Thyroid gland (tissue), 4 donors: ENCODE data around the gene NPC2.

Experiments used
- POLR2A ChIP-seq, 2 donors: fragments of 450-650 bp; IDR thresholded peaks; one replicate each; pipeline ENCODE4 v1.6.1; 2017; ENCODE audit warnings: antibody characterized with exemption in 2 of 2, mild to moderate bottlenecking in 2 of 2, moderate library complexity in 1 of 2
- TF ChIP-seq, protein P1 (sequence below), 6 experiments: fragments of 200-600 bp in 3 of 6; fragments of 450-650 bp in 3 of 6; sonication (generic) in 3 of 6; IDR thresholded peaks; one replicate each; pipeline ENCODE4 v1.5.1; 2016 to 2019; ENCODE audit warnings: antibody characterized with exemption in 6 of 6, mild to moderate bottlenecking in 2 of 6, inconsistent platforms in 1 of 6, moderate library complexity in 1 of 6

DNA sequence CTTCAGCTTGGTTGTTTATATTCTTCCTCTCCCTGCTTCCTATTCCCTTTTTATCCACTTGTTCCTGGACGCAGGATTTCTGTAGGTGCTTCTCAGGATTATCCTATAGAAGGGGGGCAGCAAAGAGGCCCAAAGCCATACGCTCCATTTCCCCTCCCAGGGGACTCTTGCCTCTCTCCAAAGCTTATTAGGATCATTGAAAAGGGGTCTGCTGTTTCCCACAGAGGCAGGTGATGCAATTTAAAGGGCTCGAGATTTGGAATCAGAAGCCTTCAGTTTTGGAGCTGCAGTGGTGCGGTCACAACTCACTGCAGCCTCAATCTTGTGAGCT lies 35.6 kb downstream of the NPC2 start:
- TF ChIP-seq, protein P1, sequence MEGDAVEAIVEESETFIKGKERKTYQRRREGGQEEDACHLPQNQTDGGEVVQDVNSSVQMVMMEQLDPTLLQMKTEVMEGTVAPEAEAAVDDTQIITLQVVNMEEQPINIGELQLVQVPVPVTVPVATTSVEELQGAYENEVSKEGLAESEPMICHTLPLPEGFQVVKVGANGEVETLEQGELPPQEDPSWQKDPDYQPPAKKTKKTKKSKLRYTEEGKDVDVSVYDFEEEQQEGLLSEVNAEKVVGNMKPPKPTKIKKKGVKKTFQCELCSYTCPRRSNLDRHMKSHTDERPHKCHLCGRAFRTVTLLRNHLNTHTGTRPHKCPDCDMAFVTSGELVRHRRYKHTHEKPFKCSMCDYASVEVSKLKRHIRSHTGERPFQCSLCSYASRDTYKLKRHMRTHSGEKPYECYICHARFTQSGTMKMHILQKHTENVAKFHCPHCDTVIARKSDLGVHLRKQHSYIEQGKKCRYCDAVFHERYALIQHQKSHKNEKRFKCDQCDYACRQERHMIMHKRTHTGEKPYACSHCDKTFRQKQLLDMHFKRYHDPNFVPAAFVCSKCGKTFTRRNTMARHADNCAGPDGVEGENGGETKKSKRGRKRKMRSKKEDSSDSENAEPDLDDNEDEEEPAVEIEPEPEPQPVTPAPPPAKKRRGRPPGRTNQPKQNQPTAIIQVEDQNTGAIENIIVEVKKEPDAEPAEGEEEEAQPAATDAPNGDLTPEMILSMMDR (IDR thresholded peaks at IDR 0.05): no peak
- TF ChIP-seq POLR2A (IDR thresholded peaks at IDR 0.05): no peak
